IMR-90 (cell line): ENCODE data around the gene TNRC6C.

Experiments used
- CTCF ChIP-seq: conservative IDR thresholded peaks from 2 replicates; pipeline ENCODE4 v1.5.1; 2012; ENCODE audit warnings: mild to moderate bottlenecking, low read depth, low read length, improper control_type of control experiment
- MAZ ChIP-seq: IDR thresholded peaks from 2 replicates; pipeline ENCODE4 v1.6.1; 2012; ENCODE audit warnings: low read depth, mild to moderate bottlenecking, low read length, improper control_type of control experiment, moderate library complexity, borderline replicate concordance
- RAD21 ChIP-seq: IDR thresholded peaks from 2 replicates; pipeline ENCODE4 v1.6.1; 2012; ENCODE audit warnings: low read length, improper control_type of control experiment

- TF ChIP-seq CTCF (no peak), RAD21 (no peak), MAZ (no peak)
Measured at GRCh38 chr17:78127239-78127887, 168.9 kb downstream of the TNRC6C start.
